ENCODE measurements around the gene SQSTM1.

The SQSTM1 gene

GRCh38 chr5:179837076-179838011, 16.6 kb downstream of the SQSTM1 start:
- CTCF ChIA-PET = interaction anchor here (1.1 to 2.3 kb wide), 5 partner anchors 9 to 140 kb away, joined by 3 to 6 read pairs (median 3); no protein-coding TSS in a partner anchor
- TF ChIP-seq CTCF (IDR thresholded peaks at IDR 0.05; ENCODE audit: control extremely low read depth, extremely low read depth, low read depth, missing control alignments) = no peak
- DNase-seq (ENCODE audit: extremely low spot score) = no peak
- POLR2A ChIA-PET = interaction anchor here (0.6 to 1.0 kb wide), 2 partner anchors 17 to 214 kb away, joined by 3 to 5 read pairs; partner anchors contain the start of genes HNRNPH1 and SQSTM1

- POLR2A ChIA-PET = interaction anchor here (0.9 kb wide), 1 partner anchor 9 kb away, joined by 5 read pairs; no protein-coding TSS in a partner anchor
- CTCF ChIA-PET = no interaction called here
- no peak for DNase-seq (ENCODE audit: extremely low spot score)
- no peak for TF ChIP-seq CTCF (IDR thresholded peaks at IDR 0.05; ENCODE audit: control extremely low read depth, extremely low read depth, low read depth, missing control alignments)
Observed at GRCh38 chr5:179839328-179840256, 18.9 kb downstream of the SQSTM1 start.

GRCh38 chr5:179840321-179840720, 19.6 kb downstream of the SQSTM1 start:
- POLR2A ChIA-PET = interaction anchor here (0.9 kb wide), 1 partner anchor 10 kb away, joined by 5 read pairs; no protein-coding TSS in a partner anchor
- CTCF ChIA-PET = interaction anchor here (1.4 kb wide), 1 partner anchor 78 kb away, joined by 3 read pairs; no protein-coding TSS in a partner anchor
- DNase-seq (ENCODE audit: extremely low spot score) = no peak
- TF ChIP-seq CTCF (IDR thresholded peaks at IDR 0.05; ENCODE audit: control extremely low read depth, extremely low read depth, low read depth, missing control alignments) = no peak

- CTCF ChIA-PET = interaction anchor here (1.3 to 1.4 kb wide), 2 partner anchors 11 to 78 kb away, joined by 3 to 4 read pairs; no protein-coding TSS in a partner anchor
- POLR2A ChIA-PET = no interaction called here
Observed at GRCh38 chr5:179840766-179841165, 20.1 kb downstream of the SQSTM1 start.

GRCh38 chr5:179841621-179842020, 20.9 kb downstream of the SQSTM1 start:
- CTCF ChIA-PET = interaction anchor here (1.3 to 1.4 kb wide), 2 partner anchors 10 to 79 kb away, joined by 3 to 4 read pairs; no protein-coding TSS in a partner anchor

More at GRCh38 chr5:179840766-179841165, 20.1 kb downstream of the SQSTM1 start:
- TF ChIP-seq CTCF (IDR thresholded peaks at IDR 0.05; ENCODE audit: control extremely low read depth, extremely low read depth, low read depth, missing control alignments) = no peak
- no peak for DNase-seq (ENCODE audit: extremely low spot score)

More at GRCh38 chr5:179841621-179842020, 20.9 kb downstream of the SQSTM1 start:
- no peak for DNase-seq (ENCODE audit: extremely low spot score)
- POLR2A ChIA-PET = interaction anchor here (1.2 kb wide), 1 partner anchor 21 kb away, joined by 7 read pairs; the partner anchor contains the start of gene SQSTM1
- no peak for TF ChIP-seq CTCF (IDR thresholded peaks at IDR 0.05; ENCODE audit: control extremely low read depth, extremely low read depth, low read depth, missing control alignments)
